Measurements from ENCODE around the gene MST1.

The MST1 gene

DNA sequence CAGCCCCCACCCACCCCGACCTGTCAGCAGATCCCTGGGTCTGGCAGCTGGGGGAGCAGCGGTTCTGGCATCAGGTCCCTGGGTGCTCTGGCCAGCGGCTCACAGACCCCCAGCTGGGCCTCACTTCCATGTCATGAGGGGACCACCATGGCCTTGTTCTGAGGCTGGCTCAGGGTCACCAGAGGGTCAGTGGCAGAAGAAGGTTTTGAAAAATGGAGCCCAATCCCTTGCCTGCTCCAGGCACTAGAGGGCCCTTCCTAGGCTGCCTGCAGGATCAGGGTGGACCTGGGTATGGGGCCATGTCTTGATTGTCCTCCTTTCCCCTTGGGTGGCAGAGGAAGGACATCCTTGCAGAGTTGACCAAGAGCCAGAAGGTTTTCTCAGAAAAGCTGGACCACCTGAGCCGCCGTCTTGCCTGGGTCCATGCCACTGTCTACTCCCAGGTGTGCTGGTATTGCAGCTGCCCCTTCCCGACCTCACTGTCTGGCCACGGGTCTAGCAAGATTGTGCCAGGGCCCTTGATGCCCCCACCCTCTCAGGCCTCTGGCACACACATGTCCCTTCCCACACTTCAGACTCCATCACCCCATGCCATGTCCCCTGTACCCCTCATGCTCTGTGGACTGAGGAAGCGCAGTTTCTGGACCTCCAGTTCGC is 17.3 kb upstream of the MST1 start:
- no peaks in the 10 kb centered on the region for H3K27me3 ChIP-seq (replicated peaks; ENCODE audit: control insufficient read depth, insufficient read depth, low read length)
- TF ChIP-seq, protein P1, sequence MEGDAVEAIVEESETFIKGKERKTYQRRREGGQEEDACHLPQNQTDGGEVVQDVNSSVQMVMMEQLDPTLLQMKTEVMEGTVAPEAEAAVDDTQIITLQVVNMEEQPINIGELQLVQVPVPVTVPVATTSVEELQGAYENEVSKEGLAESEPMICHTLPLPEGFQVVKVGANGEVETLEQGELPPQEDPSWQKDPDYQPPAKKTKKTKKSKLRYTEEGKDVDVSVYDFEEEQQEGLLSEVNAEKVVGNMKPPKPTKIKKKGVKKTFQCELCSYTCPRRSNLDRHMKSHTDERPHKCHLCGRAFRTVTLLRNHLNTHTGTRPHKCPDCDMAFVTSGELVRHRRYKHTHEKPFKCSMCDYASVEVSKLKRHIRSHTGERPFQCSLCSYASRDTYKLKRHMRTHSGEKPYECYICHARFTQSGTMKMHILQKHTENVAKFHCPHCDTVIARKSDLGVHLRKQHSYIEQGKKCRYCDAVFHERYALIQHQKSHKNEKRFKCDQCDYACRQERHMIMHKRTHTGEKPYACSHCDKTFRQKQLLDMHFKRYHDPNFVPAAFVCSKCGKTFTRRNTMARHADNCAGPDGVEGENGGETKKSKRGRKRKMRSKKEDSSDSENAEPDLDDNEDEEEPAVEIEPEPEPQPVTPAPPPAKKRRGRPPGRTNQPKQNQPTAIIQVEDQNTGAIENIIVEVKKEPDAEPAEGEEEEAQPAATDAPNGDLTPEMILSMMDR (IDR thresholded peaks at IDR 0.05; ENCODE audit: insufficient read depth, low read length, poor library complexity, severe bottlenecking): no peak
- no peak overlapping the region for H3K4me3 ChIP-seq (replicated peaks; ENCODE audit: low read depth, low read length)
- peaks cover 24% of the 10 kb centered on the region for H3K36me3 ChIP-seq (ENCODE audit: control insufficient read depth, insufficient read depth, low read length)
- DNase-seq (ENCODE audit: extremely low read depth, insufficient read length): no peak

DNA sequence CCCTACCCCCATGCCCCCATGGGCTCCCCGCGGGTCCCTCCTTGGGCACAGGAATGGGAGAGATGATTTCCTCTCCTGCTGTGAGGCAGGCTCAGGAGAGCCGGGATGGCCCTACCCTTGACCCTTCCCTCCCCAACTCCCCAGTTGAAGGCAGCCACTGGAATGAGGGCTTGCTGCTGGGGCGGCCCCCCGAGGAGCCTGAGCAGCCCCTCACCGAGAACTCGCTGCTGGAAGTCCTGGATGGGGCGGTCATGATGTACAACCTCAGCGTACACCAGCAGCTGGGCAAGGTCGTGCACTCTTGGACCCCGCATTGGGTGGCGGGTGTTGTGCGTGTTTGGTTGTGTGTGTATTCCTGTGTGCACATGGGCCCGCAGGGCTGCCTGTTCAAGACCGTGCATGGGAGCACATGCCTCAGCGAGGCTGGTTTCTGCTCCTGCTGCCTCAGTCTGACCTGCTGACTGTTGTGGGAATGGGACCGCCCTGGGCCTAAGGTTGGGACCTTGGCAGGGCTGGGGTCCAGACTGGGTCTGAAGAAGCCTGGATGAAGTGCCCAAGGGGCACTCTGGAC is 16.2 kb upstream of the MST1 start:
- peak; percentile 6 for DNase-seq (ENCODE audit: extremely low read depth, insufficient read length)
- H3K36me3 ChIP-seq (ENCODE audit: control insufficient read depth, insufficient read depth, low read length): peaks cover 26% of the 10 kb centered on the region
- TF ChIP-seq, protein P1 (IDR thresholded peaks at IDR 0.05; ENCODE audit: insufficient read depth, low read length, poor library complexity, severe bottlenecking): no peak
- no peak overlapping the region for H3K4me3 ChIP-seq (replicated peaks; ENCODE audit: low read depth, low read length)
- no peaks in the 10 kb centered on the region for H3K27me3 ChIP-seq (replicated peaks; ENCODE audit: control insufficient read depth, insufficient read depth, low read length)

DNA sequence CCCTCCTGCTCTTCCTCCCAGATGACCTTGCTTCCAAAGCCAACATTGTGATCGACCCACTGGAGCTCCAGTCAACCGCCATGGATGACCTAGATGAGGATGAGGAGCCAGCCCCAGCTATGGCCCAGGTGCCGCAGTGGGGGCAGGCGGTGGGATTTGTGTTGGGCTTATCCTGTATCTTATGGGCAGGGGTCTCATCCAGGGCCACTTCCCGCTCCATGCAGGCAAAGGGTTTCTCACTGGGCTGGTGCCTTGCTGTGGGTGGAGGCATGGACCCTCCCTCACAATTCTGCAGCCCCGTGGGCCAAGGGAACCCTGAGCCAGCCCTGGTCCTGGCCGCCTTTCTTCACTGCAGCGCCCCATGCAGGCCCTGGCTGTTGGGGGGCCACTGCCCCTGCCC is 15.4 kb upstream of the MST1 start:
- DNase-seq (ENCODE audit: extremely low read depth, insufficient read length): no peak
- TF ChIP-seq, protein P1 (IDR thresholded peaks at IDR 0.05; ENCODE audit: insufficient read depth, low read length, poor library complexity, severe bottlenecking): no peak
- Histone ChIP-seq H3K4me3 (replicated peaks; ENCODE audit: low read depth, low read length) (no peak overlapping the region), H3K27me3 (replicated peaks; ENCODE audit: control insufficient read depth, insufficient read depth, low read length) (no peaks in the 10 kb centered on the region), H3K36me3 (ENCODE audit: control insufficient read depth, insufficient read depth, low read length) (peaks cover 32% of the 10 kb centered on the region)

DNA sequence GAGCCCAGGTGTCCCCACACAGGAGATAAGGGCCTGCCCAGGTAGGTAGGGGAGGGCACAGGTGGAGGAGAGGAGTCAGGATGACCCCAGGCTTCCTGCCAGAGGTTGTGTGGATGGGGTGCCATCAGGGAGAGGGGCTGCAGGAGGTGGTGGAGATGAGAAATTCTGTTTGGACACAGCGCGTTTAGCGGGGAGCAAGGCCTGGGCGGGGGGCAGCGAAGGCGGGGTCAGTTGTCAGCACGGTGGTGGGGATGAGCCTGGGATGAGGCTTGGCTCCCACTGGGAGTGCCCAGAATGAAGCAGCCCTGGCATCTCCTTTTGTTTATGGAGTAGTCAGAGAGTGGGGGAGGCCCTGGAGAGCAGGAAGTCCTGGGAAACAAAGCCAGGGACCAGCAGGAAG is 14.7 kb upstream of the MST1 start:
- Histone ChIP-seq H3K4me3 (replicated peaks; ENCODE audit: low read depth, low read length) (no peak overlapping the region), H3K36me3 (ENCODE audit: control insufficient read depth, insufficient read depth, low read length) (peaks cover 32% of the 10 kb centered on the region), H3K27me3 (replicated peaks; ENCODE audit: control insufficient read depth, insufficient read depth, low read length) (no peaks in the 10 kb centered on the region)
- DNase-seq (ENCODE audit: extremely low read depth, insufficient read length): no peak
- TF ChIP-seq, protein P1 (IDR thresholded peaks at IDR 0.05; ENCODE audit: insufficient read depth, low read length, poor library complexity, severe bottlenecking): no peak

DNA sequence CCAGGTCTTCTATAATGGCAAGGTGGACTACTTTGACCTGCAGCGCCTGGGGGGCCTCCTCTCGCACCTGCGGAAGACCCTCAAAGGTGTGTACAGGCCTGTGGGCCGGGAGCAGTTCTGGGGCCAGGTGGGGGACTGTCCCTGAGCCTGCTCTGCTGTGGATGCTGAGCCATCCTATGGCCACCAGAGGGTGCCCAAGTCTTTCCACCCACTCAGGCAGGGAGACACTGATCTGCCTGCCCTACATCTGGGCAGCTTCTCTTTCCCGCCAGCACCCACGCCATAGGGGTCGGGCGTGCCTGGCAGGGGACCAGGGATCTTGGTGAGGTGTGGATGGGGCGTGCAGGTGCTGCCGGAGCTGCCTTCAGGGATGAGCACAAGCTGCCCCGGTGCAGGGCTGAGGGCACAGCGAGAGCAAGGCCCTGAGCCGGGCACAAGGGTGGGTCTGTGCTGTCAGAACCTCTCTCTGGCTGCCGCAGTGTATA is 14.2 kb upstream of the MST1 start:
- Histone ChIP-seq H3K4me3 (replicated peaks; ENCODE audit: low read depth, low read length) (no peak overlapping the region), H3K27me3 (replicated peaks; ENCODE audit: control insufficient read depth, insufficient read depth, low read length) (no peaks in the 10 kb centered on the region), H3K36me3 (ENCODE audit: control insufficient read depth, insufficient read depth, low read length) (peaks cover 34% of the 10 kb centered on the region)
- no peak for DNase-seq (ENCODE audit: extremely low read depth, insufficient read length)
- TF ChIP-seq, protein P1 (IDR thresholded peaks at IDR 0.05; ENCODE audit: insufficient read depth, low read length, poor library complexity, severe bottlenecking): peak; percentile 95

Measured in GM06990 (cell line).